ENCODE data around the gene SGIP1. TPM values are rescaled to one million over a fixed set of nuclear protein-coding genes. Genes with fewer than 3 reads are reported as not detected.

Gene SGIP1
- total RNA-seq, 1 donor from 2014 or later: not detected

- H3K4me3 Mint-ChIP-seq: no peak overlapping the region
- POLR2A ChIA-PET: no interaction called here
- CTCF ChIA-PET: no interaction called here
Observed at GRCh38 chr1:66597500-66597899, 63.5 kb downstream of the SGIP1 start.

GRCh38 chr1:66598670-66599069 is 64.7 kb downstream of the SGIP1 start:
- no peak for ATAC-seq (ENCODE audit: low read depth)
- ChIA-PET POLR2A (no interaction called here), CTCF (no interaction called here)
- TF ChIP-seq CTCF (IDR thresholded peaks at IDR 0.05): no peak
- Mint-ChIP-seq H3K9me3 (peaks cover 10% of the 10 kb centered on the region), H3K27me3 (peaks cover 11% of the 10 kb centered on the region), H3K4me1 (no peaks in the 10 kb centered on the region), H3K36me3 (ENCODE audit: low read depth) (no peaks in the 10 kb centered on the region), H3K4me3 (no peak overlapping the region), H3K27ac (no peak overlapping the region)
- no peak for DNase-seq
- intact Hi-C loops (cut with micrococcal nuclease): no loop called here

More at GRCh38 chr1:66597500-66597899, 63.5 kb downstream of the SGIP1 start:
- no peak overlapping the region for H3K27ac Mint-ChIP-seq
- H3K27me3 Mint-ChIP-seq: peaks cover 11% of the 10 kb centered on the region
- TF ChIP-seq CTCF (IDR thresholded peaks at IDR 0.05): no peak
- no peaks in the 10 kb centered on the region for H3K36me3 Mint-ChIP-seq (ENCODE audit: low read depth)
- no peaks in the 10 kb centered on the region for H3K4me1 Mint-ChIP-seq
- ATAC-seq (ENCODE audit: low read depth): no peak
- peaks cover 10% of the 10 kb centered on the region for H3K9me3 Mint-ChIP-seq
- intact Hi-C loops (cut with micrococcal nuclease): no loop called here
- DNase-seq: no peak

GRCh38 chr1:66599346-66599745 is 65.4 kb downstream of the SGIP1 start:
- H3K4me3 Mint-ChIP-seq: no peak overlapping the region
- no peak for TF ChIP-seq CTCF (IDR thresholded peaks at IDR 0.05)
- intact Hi-C loops (cut with micrococcal nuclease): no loop called here
- H3K4me1 Mint-ChIP-seq: no peaks in the 10 kb centered on the region
- ATAC-seq (ENCODE audit: low read depth): no peak
- no peak for DNase-seq
- peaks cover 11% of the 10 kb centered on the region for H3K27me3 Mint-ChIP-seq
- ChIA-PET POLR2A (no interaction called here), CTCF (no interaction called here)
- H3K27ac Mint-ChIP-seq: no peak overlapping the region
- no peaks in the 10 kb centered on the region for H3K36me3 Mint-ChIP-seq (ENCODE audit: low read depth)
- peaks cover 10% of the 10 kb centered on the region for H3K9me3 Mint-ChIP-seq

GRCh38 chr1:66599899-66600737 is 66.2 kb downstream of the SGIP1 start:
- POLR2A ChIA-PET: no interaction called here
- Mint-ChIP-seq H3K27ac (no peak overlapping the region), H3K9me3 (peaks cover 10% of the 10 kb centered on the region), H3K27me3 (peaks cover 4% of the 10 kb centered on the region), H3K4me1 (no peaks in the 10 kb centered on the region), H3K36me3 (ENCODE audit: low read depth) (no peaks in the 10 kb centered on the region), H3K4me3 (no peak overlapping the region)
- ATAC-seq (ENCODE audit: low read depth) (no peak), DNase-seq (no peak)
- CTCF ChIA-PET: no interaction called here
- intact Hi-C loops (cut with micrococcal nuclease): no loop called here
- TF ChIP-seq CTCF (IDR thresholded peaks at IDR 0.05): no peak

- intact Hi-C loops (cut with micrococcal nuclease): no loop called here
- no peak for TF ChIP-seq CTCF (IDR thresholded peaks at IDR 0.05)
- no peaks in the 10 kb centered on the region for H3K9me3 Mint-ChIP-seq
- no peaks in the 10 kb centered on the region for H3K4me1 Mint-ChIP-seq
- H3K27ac Mint-ChIP-seq: no peak overlapping the region
- POLR2A ChIA-PET: no interaction called here
- CTCF ChIA-PET: no interaction called here
- H3K36me3 Mint-ChIP-seq (ENCODE audit: low read depth): no peaks in the 10 kb centered on the region
- ATAC-seq (ENCODE audit: low read depth): no peak
- no peak overlapping the region for H3K4me3 Mint-ChIP-seq
- no peaks in the 10 kb centered on the region for H3K27me3 Mint-ChIP-seq
- no peak for DNase-seq
Observed at GRCh38 chr1:66605419-66605997, 71.6 kb downstream of the SGIP1 start.
